PFSK-1 (cell line): ENCODE data around the gene SNX13.

Experiments
- FOXP2 ChIP-seq: optimal IDR thresholded peaks from 2 replicates; pipeline ENCODE3; 2011; ENCODE audit warnings: borderline replicate concordance, control low read depth, inconsistent platforms; ENCODE audit not compliant: insufficient read depth; ENCODE audit errors: extremely low read length, extremely low read depth
- POLR2AphosphoS5 ChIP-seq: IDR thresholded peaks from 2 replicates; pipeline ENCODE4 v1.6.1; 2012; ENCODE audit warnings: low read depth, mild to moderate bottlenecking, control low read depth, low read length, moderate library complexity
- SIN3A ChIP-seq: IDR thresholded peaks from 2 replicates; pipeline ENCODE4 v1.6.1; 2012; ENCODE audit warnings: mild to moderate bottlenecking, low read length, moderate library complexity, borderline replicate concordance; ENCODE audit not compliant: insufficient read depth
- TAF1 ChIP-seq: IDR thresholded peaks from 2 replicates; pipeline ENCODE4 v1.6.1; 2012; ENCODE audit warnings: low read length, control low read depth, borderline replicate concordance; ENCODE audit not compliant: insufficient read depth
- TF ChIP-seq, protein P1 (sequence below), 2 experiments: IDR thresholded peaks; 2 replicates each; pipeline versions ENCODE4 v1.6.1 to v1.8.0; 2011 to 2012; ENCODE audit warnings: low read depth in 2 of 2, low read length in 2 of 2, control low read depth in 1 of 2, inconsistent platforms in 1 of 2, mild to moderate bottlenecking in 1 of 2, moderate library complexity in 1 of 2; ENCODE audit not compliant: insufficient read depth in 1 of 2

SNX13 gene

DNA sequence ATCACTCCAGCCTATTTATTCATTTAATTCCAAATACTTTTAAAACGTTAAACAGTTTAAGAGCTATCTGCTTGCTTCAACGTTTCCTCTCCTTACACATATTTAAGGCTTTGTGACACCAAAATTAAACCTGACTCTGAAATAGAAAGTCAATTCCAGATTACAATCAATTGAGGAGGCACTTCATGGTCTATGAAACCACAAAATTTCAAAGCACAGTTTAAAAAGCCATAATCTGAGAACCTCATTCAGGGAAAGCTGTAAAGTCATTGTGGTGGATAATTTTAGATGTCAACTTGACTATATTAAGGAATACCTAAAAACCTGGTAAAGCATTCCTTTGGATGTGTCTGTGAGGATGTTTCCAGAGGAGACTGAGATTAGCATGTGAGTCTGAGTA lies 6.2 kb downstream of the SNX13 start:
- TF ChIP-seq FOXP2 (no peak), SIN3A (no peak), TAF1 (no peak)

- no peak for TF ChIP-seq FOXP2
- TF ChIP-seq POLR2AphosphoS5, result no peak
- TF ChIP-seq TAF1, result no peak
- TF ChIP-seq, protein P1, sequence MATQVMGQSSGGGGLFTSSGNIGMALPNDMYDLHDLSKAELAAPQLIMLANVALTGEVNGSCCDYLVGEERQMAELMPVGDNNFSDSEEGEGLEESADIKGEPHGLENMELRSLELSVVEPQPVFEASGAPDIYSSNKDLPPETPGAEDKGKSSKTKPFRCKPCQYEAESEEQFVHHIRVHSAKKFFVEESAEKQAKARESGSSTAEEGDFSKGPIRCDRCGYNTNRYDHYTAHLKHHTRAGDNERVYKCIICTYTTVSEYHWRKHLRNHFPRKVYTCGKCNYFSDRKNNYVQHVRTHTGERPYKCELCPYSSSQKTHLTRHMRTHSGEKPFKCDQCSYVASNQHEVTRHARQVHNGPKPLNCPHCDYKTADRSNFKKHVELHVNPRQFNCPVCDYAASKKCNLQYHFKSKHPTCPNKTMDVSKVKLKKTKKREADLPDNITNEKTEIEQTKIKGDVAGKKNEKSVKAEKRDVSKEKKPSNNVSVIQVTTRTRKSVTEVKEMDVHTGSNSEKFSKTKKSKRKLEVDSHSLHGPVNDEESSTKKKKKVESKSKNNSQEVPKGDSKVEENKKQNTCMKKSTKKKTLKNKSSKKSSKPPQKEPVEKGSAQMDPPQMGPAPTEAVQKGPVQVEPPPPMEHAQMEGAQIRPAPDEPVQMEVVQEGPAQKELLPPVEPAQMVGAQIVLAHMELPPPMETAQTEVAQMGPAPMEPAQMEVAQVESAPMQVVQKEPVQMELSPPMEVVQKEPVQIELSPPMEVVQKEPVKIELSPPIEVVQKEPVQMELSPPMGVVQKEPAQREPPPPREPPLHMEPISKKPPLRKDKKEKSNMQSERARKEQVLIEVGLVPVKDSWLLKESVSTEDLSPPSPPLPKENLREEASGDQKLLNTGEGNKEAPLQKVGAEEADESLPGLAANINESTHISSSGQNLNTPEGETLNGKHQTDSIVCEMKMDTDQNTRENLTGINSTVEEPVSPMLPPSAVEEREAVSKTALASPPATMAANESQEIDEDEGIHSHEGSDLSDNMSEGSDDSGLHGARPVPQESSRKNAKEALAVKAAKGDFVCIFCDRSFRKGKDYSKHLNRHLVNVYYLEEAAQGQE (IDR thresholded peaks at IDR 0.05; ENCODE audit: insufficient read depth in 1 of 2, low read depth in 2 of 2, low read length in 2 of 2), result no peak
- no peak for TF ChIP-seq SIN3A
Observed at GRCh38 chr7:17932770-17933169, 7.5 kb downstream of the SNX13 start.

DNA sequence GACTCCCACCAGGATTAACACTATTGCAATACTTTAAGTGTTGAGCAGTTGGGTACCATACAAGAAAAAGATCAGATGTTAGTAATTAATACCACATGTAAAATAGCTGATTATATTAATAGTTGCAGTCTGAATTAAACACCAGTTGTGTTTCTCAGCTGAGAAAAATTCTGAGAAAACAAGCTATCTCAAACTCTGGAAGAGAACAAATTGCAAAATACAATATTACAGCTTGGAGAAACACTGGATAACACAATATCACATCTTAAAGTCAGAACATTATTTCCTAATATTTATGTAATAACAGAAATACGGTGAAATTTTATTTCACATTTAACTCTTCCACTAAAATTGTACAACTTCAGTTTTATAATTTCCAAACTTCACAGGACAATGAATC lies 9.2 kb downstream of the SNX13 start:
- TF ChIP-seq FOXP2, result no peak
- TF ChIP-seq, protein P1 (IDR thresholded peaks at IDR 0.05; ENCODE audit: insufficient read depth in 1 of 2, low read depth in 2 of 2, low read length in 2 of 2), result no peak
- TF ChIP-seq SIN3A, result no peak
- no peak for TF ChIP-seq TAF1
- no peak for TF ChIP-seq POLR2AphosphoS5

GRCh38 chr7:17930546-17930945 lies 9.7 kb downstream of the SNX13 start:
- TF ChIP-seq POLR2AphosphoS5 (no peak), TAF1 (no peak), FOXP2 (no peak), SIN3A (no peak)
- TF ChIP-seq, protein P1 (IDR thresholded peaks at IDR 0.05; ENCODE audit: insufficient read depth in 1 of 2, low read depth in 2 of 2, low read length in 2 of 2), result no peak

GRCh38 chr7:17929647-17930395 lies 10.5 kb downstream of the SNX13 start:
- no peak for TF ChIP-seq SIN3A
- no peak for TF ChIP-seq POLR2AphosphoS5
- no peak for TF ChIP-seq FOXP2
- TF ChIP-seq, protein P1 (IDR thresholded peaks at IDR 0.05; ENCODE audit: insufficient read depth in 1 of 2, low read depth in 2 of 2, low read length in 2 of 2), result no peak
- TF ChIP-seq TAF1, result no peak
